ENCODE results near the gene UNC5B.

UNC5B gene

GRCh38 chr10:71221586-71222202 is 9.3 kb downstream of the UNC5B start:
- H3K4me3 ChIP-seq (ENCODE audit: low read length): no peak overlapping the region
- no peak for TF ChIP-seq CTCF (IDR thresholded peaks at IDR 0.05; ENCODE audit: insufficient read depth, low read depth, low read length, missing control alignments)
- DNase-seq (ENCODE audit: low read depth): no peak

- no peak for DNase-seq (ENCODE audit: low read depth)
- H3K4me3 ChIP-seq (ENCODE audit: low read length): no peak overlapping the region
- no peak for TF ChIP-seq CTCF (IDR thresholded peaks at IDR 0.05; ENCODE audit: insufficient read depth, low read depth, low read length, missing control alignments)
These were observed 10.4 kb downstream of the UNC5B start for GRCh38 chr10:71222601-71223346.

- no peak for DNase-seq (ENCODE audit: low read depth)
- no peak overlapping the region for H3K4me3 ChIP-seq (ENCODE audit: low read length)
- no peak for TF ChIP-seq CTCF (IDR thresholded peaks at IDR 0.05; ENCODE audit: insufficient read depth, low read depth, low read length, missing control alignments)
These were observed 11.1 kb downstream of the UNC5B start for GRCh38 chr10:71223347-71224058.

- TF ChIP-seq CTCF (IDR thresholded peaks at IDR 0.05; ENCODE audit: insufficient read depth, low read depth, low read length, missing control alignments): no peak
- H3K4me3 ChIP-seq (ENCODE audit: low read length): no peak overlapping the region
- no peak for DNase-seq (ENCODE audit: low read depth)
These were observed 13.1 kb downstream of the UNC5B start for GRCh38 chr10:71225291-71226058.

GRCh38 chr10:71228875-71229675 is 16.7 kb downstream of the UNC5B start:
- no peak overlapping the region for H3K4me3 ChIP-seq (ENCODE audit: low read length)
- DNase-seq (ENCODE audit: low read depth): no peak
- TF ChIP-seq CTCF (IDR thresholded peaks at IDR 0.05; ENCODE audit: insufficient read depth, low read depth, low read length, missing control alignments): no peak
